Sigmoid colon (tissue), 7 donors: ENCODE measurements around the gene AMBP. TPM values are rescaled to one million over a fixed set of nuclear protein-coding genes. Genes with fewer than 3 reads are reported as not detected.

Source experiments
- DNase-seq: peaks from one replicate; pipeline ENCODE4 v3.0.0-alpha.2; 2019
- H3K27ac ChIP-seq, 4 donors: fragments of 200-600 bp; sonication (generic); one replicate each; pipeline ENCODE4 v1.5.1; 2016 to 2019; ENCODE audit warnings: mild to moderate bottlenecking in 1 of 4
- H3K27me3 ChIP-seq, 3 donors: fragments of 200-600 bp; sonication (generic); one replicate each; pipeline ENCODE4 v1.5.1; 2019; ENCODE audit warnings: mild to moderate bottlenecking in 1 of 3
- H3K36me3 ChIP-seq, 4 donors: fragments of 200-600 bp; sonication (generic); one replicate each; pipeline ENCODE4 v1.5.1; 2016 to 2019
- H3K4me1 ChIP-seq, 4 donors: fragments of 200-600 bp; sonication (generic); one replicate each; pipeline ENCODE4 v1.5.1; 2017 to 2019
- H3K4me3 ChIP-seq, 4 donors: fragments of 200-600 bp; sonication (generic); one replicate each; pipeline ENCODE4 v1.5.1; 2017 to 2019; ENCODE audit warnings: mild to moderate bottlenecking in 2 of 4, moderate library complexity in 1 of 4
- H3K9me3 ChIP-seq, 4 donors: fragments of 200-600 bp in 3 of 4; sonication (generic) in 3 of 4; one replicate each; pipeline versions ENCODE4 v1.5.1 to v1.6.1; 2013 to 2019
- EP300 ChIP-seq, 4 donors: sonication (generic); formaldehyde crosslinking; IDR thresholded peaks; one replicate each; pipeline ENCODE4 v1.6.1; 2017; ENCODE audit warnings: antibody characterized with exemption in 4 of 4
- POLR2A ChIP-seq, 2 donors: fragments of 450-650 bp; IDR thresholded peaks; one replicate each; pipeline ENCODE4 v1.6.1; 2016; ENCODE audit warnings: antibody characterized with exemption in 2 of 2, mild to moderate bottlenecking in 2 of 2, moderate library complexity in 2 of 2
- POLR2AphosphoS5 ChIP-seq, 4 donors: sonication (generic); formaldehyde crosslinking; IDR thresholded peaks; one replicate each; pipeline ENCODE4 v1.6.1; 2017; ENCODE audit warnings: antibody characterized with exemption in 4 of 4
- WGBS, 2 donors: extraction: QIAGEN DNeasy Blood & Tissue Kit; methylation state at CpG; one replicate each; pipeline ENCODE4 v1.1.7; 2013; 5-methylcytosine and 5-hydroxymethylcytosine counted together
- intact Hi-C: fragments of 100-400 bp; cut with DNase I; formaldehyde crosslinking; loops from one replicate; pipeline ENCODE4 v1.15.1; 2023
- polyA plus RNA-seq, 3 donors: library from polyadenylated mRNA; stranded (reverse); fragments of 200-250 nt; gene quantifications; one replicate each; pipeline ENCODE4 v1.2.3, GENCODE V29; 2013
- total RNA-seq, 4 donors: library from RNA; depleted of rRNA; stranded (reverse); fragments of >200 nt; gene quantifications; one replicate each; pipeline ENCODE4 v1.1.0, GENCODE V29; 2016
- TF ChIP-seq, protein P1 (sequence below), 4 experiments: fragments of 450-650 bp in 3 of 4; fragments of 200-600 bp in 1 of 4; IDR thresholded peaks; one replicate each; pipeline ENCODE4 v1.5.1; 2016 to 2019; ENCODE audit warnings: antibody characterized with exemption in 4 of 4, mild to moderate bottlenecking in 3 of 4, moderate library complexity in 2 of 4
- donor health status: healthy with polysubstance abuse.
- donor health status: Bipolar disorder and iron deficiency.
- donor health status: healthy.

AMBP gene
- total and polyA plus RNA-seq, 7 donors: 0.66 TPM; not detected in 6

DNA sequence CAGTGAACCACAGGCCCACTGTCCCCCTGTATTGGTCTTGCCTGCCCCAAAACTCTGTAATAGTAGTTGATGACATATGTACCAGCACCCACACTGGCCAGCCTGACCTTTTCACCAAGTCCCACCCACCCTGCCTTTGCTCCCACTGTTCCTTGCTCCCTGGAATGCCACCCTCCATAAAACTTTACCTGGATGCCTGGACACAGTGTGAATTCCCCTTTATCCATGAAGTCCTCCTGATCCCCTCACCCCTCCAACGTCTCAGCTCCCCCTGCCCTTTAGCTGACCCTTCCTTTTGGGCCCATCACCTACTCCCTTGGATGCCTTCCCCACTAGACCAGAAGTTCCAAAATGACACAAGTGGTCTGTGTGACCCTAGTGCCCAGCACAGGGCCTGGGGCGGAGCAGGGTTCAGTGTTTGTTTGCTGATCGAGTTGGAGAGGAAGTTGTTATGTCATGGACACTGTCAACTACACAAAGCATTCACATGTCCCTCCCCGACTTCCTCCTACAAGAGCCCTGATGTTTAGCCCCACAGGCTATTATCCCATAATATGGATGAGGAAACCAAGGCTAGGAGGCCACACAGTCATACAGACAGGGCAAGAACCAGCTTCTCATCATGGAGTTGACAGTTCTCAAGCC, 16.1 kb downstream of the AMBP start:
- H3K4me3 ChIP-seq: no peak overlapping the region
- WGBS, 2 donors: 39 to 63% methylated on average over 4 of the region's 4 CpGs
- no peaks in the 10 kb centered on the region for H3K4me1 ChIP-seq
- H3K27me3 ChIP-seq: peaks cover 0 to 19% (median 0%) of the 10 kb centered on the region in 3 donors
- H3K9me3 ChIP-seq: no peaks in the 10 kb centered on the region
- no peak overlapping the region for H3K27ac ChIP-seq
- DNase-seq: no peak
- intact Hi-C loops: no loop called here
- H3K36me3 ChIP-seq: no peaks in the 10 kb centered on the region
- TF ChIP-seq POLR2AphosphoS5 (IDR thresholded peaks at IDR 0.05) (no peak), POLR2A (IDR thresholded peaks at IDR 0.05) (no peak), EP300 (IDR thresholded peaks at IDR 0.05) (no peak)
- TF ChIP-seq, protein P1, sequence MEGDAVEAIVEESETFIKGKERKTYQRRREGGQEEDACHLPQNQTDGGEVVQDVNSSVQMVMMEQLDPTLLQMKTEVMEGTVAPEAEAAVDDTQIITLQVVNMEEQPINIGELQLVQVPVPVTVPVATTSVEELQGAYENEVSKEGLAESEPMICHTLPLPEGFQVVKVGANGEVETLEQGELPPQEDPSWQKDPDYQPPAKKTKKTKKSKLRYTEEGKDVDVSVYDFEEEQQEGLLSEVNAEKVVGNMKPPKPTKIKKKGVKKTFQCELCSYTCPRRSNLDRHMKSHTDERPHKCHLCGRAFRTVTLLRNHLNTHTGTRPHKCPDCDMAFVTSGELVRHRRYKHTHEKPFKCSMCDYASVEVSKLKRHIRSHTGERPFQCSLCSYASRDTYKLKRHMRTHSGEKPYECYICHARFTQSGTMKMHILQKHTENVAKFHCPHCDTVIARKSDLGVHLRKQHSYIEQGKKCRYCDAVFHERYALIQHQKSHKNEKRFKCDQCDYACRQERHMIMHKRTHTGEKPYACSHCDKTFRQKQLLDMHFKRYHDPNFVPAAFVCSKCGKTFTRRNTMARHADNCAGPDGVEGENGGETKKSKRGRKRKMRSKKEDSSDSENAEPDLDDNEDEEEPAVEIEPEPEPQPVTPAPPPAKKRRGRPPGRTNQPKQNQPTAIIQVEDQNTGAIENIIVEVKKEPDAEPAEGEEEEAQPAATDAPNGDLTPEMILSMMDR (IDR thresholded peaks at IDR 0.05): no peak

DNA sequence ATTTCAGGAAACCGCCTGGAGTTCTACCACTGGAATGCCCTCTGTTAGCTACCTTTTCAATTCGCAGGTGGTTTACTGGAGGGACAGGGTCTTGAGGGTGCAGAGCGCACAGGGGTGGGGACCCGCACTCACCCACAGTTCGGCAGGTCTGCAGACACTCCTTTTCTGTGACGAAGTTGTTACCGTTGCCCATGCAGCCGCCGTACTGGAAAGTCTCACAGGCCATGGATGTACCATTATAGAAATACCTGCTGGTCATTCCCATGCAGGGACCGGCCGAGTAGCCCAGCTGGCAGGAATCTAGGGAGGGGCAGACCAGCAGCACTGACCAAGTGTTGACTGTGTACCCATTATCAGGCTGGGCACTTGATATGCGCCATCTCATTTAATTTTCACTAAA, 16.8 kb downstream of the AMBP start:
- Histone ChIP-seq H3K36me3 (no peaks in the 10 kb centered on the region), H3K4me1 (no peaks in the 10 kb centered on the region), H3K27ac (no peak overlapping the region), H3K4me3 (no peak overlapping the region), H3K9me3 (no peaks in the 10 kb centered on the region), H3K27me3 (peaks cover 0 to 17% (median 0%) of the 10 kb centered on the region in 3 donors)
- DNase-seq: no peak
- intact Hi-C loops: no loop called here
- TF ChIP-seq EP300 (IDR thresholded peaks at IDR 0.05) (no peak), POLR2A (IDR thresholded peaks at IDR 0.05) (no peak), POLR2AphosphoS5 (IDR thresholded peaks at IDR 0.05) (no peak)
- TF ChIP-seq, protein P1 (IDR thresholded peaks at IDR 0.05): no peak
- 96% methylated on average over 12 of the region's 12 CpGs for WGBS, 2 donors

DNA sequence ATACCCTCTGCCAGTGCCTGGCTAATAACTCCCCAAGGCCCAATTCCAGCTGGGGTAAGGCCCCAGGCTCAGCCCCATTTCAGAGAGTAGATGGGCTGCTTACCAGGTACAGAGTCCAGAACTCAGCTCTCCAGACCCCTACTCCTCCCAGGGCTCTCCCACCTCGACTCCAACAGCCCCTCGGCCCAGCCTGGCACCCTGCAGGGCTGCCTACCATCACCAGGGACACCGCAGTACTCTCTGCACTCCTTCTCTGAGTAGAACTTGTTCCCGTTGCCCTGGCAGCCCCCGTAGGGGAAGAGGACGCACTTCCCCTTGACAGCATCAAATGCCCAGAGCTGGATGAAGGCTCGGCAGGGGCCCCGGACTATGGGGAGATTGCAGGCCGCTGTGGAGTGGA, 17.4 kb downstream of the AMBP start:
- no peak overlapping the region for H3K27ac ChIP-seq
- no peaks in the 10 kb centered on the region for H3K9me3 ChIP-seq
- intact Hi-C loops: no loop called here
- DNase-seq: no peak
- no peak overlapping the region for H3K4me3 ChIP-seq
- no peaks in the 10 kb centered on the region for H3K4me1 ChIP-seq
- 79 to 88% methylated on average over 9 of the region's 9 CpGs for WGBS, 2 donors
- no peaks in the 10 kb centered on the region for H3K36me3 ChIP-seq
- H3K27me3 ChIP-seq: peaks cover 0 to 12% (median 0%) of the 10 kb centered on the region in 3 donors
- TF ChIP-seq, protein P1 (IDR thresholded peaks at IDR 0.05): no peak
- no peak for TF ChIP-seq POLR2A (IDR thresholded peaks at IDR 0.05)
- TF ChIP-seq POLR2AphosphoS5 (IDR thresholded peaks at IDR 0.05): no peak
- TF ChIP-seq EP300 (IDR thresholded peaks at IDR 0.05): no peak

DNA sequence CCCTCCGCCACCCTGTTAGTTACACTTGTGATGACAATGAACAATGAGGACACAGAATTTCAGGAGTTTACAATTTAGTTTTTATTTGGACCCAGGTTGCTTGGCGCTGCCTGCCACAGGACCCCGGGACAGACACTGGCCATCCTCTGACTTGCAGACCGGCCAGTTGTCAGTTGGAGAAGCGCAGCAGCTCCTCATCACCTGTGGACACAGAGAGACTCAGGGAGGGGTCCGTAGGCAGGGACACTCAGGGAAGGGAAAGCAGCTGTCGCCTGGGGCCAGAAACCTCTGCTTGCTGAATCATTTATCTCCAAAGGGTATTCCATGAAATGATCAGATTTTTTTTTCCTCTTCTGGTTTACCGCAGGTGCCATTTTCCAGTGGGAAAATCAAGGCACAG, 18.0 kb downstream of the AMBP start:
- H3K4me1 ChIP-seq: no peaks in the 10 kb centered on the region
- H3K4me3 ChIP-seq: no peak overlapping the region
- peaks cover 0 to 5% (median 0%) of the 10 kb centered on the region in 3 donors for H3K27me3 ChIP-seq
- intact Hi-C loops: no loop called here
- H3K27ac ChIP-seq: no peak overlapping the region
- H3K9me3 ChIP-seq: no peaks in the 10 kb centered on the region
- TF ChIP-seq POLR2AphosphoS5 (IDR thresholded peaks at IDR 0.05): no peak
- TF ChIP-seq POLR2A (IDR thresholded peaks at IDR 0.05): no peak
- TF ChIP-seq EP300 (IDR thresholded peaks at IDR 0.05): no peak
- TF ChIP-seq, protein P1 (IDR thresholded peaks at IDR 0.05): no peak
- 82 to 93% methylated on average over 8 of the region's 8 CpGs for WGBS, 2 donors
- no peaks in the 10 kb centered on the region for H3K36me3 ChIP-seq
- DNase-seq: no peak
